GM13976 (cell line): ENCODE results near the gene SCRN1.
"Not testable (repeated sequence)": the region's sequence is repeated elsewhere in the genome, so short reads cannot be mapped to it uniquely, and the experiment has no call there.

ENCODE experiments used
- DNase-seq: peaks from one replicate; pipeline ENCODE4 v3.0.0; 2012; ENCODE audit warnings: low spot score
- in situ Hi-C: fragments of 300-500 bp; cut with MboI; formaldehyde crosslinking; loops from one replicate; pipeline ENCODE4 v1.12.0; 2022; ENCODE audit warnings: low sequenced_read_pairs, mixed read lengths, inconsistent platforms; ENCODE audit not compliant: unreplicated experiment
- TF ChIP-seq, protein P1 (sequence below): IDR thresholded peaks from 2 replicates; pipeline ENCODE4 v1.5.1; 2012; ENCODE audit warnings: borderline replicate concordance, mild to moderate bottlenecking; ENCODE audit not compliant: insufficient read depth; ENCODE audit errors: extremely low read depth, missing control alignments, control extremely low read depth

Gene SCRN1

GRCh38 chr7:29893351-29893965 is 96.1 kb downstream of the SCRN1 start:
- TF ChIP-seq, protein P1, sequence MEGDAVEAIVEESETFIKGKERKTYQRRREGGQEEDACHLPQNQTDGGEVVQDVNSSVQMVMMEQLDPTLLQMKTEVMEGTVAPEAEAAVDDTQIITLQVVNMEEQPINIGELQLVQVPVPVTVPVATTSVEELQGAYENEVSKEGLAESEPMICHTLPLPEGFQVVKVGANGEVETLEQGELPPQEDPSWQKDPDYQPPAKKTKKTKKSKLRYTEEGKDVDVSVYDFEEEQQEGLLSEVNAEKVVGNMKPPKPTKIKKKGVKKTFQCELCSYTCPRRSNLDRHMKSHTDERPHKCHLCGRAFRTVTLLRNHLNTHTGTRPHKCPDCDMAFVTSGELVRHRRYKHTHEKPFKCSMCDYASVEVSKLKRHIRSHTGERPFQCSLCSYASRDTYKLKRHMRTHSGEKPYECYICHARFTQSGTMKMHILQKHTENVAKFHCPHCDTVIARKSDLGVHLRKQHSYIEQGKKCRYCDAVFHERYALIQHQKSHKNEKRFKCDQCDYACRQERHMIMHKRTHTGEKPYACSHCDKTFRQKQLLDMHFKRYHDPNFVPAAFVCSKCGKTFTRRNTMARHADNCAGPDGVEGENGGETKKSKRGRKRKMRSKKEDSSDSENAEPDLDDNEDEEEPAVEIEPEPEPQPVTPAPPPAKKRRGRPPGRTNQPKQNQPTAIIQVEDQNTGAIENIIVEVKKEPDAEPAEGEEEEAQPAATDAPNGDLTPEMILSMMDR: no peak
- DNase-seq: no peak
- in situ Hi-C loops: no loop called here

DNA sequence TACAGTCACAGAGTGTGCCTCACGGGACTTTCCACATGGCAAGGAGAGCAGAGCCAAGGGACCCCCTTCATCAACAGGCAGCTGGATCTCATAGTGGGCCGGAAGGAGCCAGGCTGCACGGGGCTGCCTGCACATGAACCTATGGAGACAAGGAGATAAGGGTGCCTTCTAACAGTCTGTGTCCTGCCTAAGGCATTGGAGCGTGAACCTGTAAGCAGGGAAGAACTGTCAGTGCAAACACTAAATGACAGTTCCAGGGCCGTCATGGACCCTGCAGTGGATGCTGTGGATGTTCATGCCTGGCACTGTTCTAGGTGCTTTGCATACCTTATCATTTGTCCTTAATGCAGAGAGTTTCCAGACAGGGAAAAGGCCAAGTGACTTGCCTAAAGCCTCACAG is 97.4 kb downstream of the SCRN1 start:
- TF ChIP-seq, protein P1: no peak
- DNase-seq: no peak
- in situ Hi-C loops: no loop called here

DNA sequence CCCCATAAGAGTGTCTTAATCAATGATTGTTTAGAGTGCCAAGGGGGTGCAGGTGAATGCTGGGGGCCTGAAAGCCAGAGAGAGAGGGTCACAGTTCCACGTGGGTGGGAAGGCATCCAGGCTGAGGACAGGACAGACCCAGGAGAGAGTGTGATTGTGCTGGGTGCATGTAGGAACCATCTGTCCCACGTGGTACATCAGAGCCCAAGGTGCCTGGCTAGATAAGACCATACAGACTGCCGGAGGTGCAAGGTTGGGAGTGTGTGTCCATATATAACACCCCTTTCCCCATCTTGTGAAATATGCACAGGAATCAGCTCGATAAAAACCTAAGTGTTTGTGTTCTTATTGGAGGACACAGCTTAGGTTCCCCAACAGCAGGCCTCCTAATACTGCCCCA is 97.8 kb downstream of the SCRN1 start:
- DNase-seq: no peak
- TF ChIP-seq, protein P1: no peak
- in situ Hi-C loops: no loop called here

- in situ Hi-C loops, DNase-seq: not testable (repeated sequence)
These were observed 98.8 kb downstream of the SCRN1 start for GRCh38 chr7:29890786-29891185.

DNA sequence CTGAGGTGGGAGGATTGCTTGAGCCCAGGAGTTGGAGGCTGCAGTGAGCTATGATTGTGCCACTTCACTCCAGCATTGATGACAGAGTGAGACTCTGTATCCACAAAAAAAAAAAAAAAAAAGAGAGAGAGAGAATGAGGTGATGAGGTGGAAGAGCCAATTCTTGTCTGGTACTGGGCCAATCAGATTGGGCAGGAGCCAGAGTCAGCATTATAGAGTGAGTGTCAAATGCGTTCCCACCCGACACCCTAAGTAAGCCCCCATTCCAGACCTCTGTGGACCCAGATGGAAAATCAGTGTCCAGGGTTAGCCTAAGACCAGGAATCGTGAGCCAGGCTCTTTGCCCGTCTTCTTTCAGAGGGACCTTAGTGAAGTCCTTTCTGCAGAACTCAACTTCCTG is 99.3 kb downstream of the SCRN1 start:
- in situ Hi-C loops: no loop called here
- TF ChIP-seq, protein P1: no peak
- no peak for DNase-seq

- in situ Hi-C loops: no loop called here
- TF ChIP-seq, protein P1: no peak
- DNase-seq: no peak
These were observed 100.3 kb downstream of the SCRN1 start for GRCh38 chr7:29889288-29889687.

- TF ChIP-seq, protein P1: no peak
- in situ Hi-C loops: no loop called here
- DNase-seq: peak; percentile 9
These were observed 101.6 kb downstream of the SCRN1 start for GRCh38 chr7:29888006-29888405.
